ENCODE data around the gene KCNIP4. TPM values are rescaled to one million over a fixed set of nuclear protein-coding genes. Genes with fewer than 3 reads are reported as not detected.

The KCNIP4 gene
- total and polyA plus RNA-seq, 10 of the 15 experiments (the other 5 are each of a cell fraction or from before 2014, with no cell fraction given), result 0.03 to 0.23 (median 0.13) TPM; not detected in 7

- TF ChIP-seq BCLAF1 (IDR thresholded peaks at IDR 0.05), result no peak
- TF ChIP-seq ZBTB40 (IDR thresholded peaks at IDR 0.05; ENCODE audit: borderline replicate concordance), result no peak
Measured at GRCh38 chr4:21155367-21155766, 793.2 kb downstream of the KCNIP4 start (continued).

GRCh38 chr4:21139327-21139726, 809.2 kb downstream of the KCNIP4 start:
- no peak overlapping the region; the same call in 1 of the 2 replicates for H3K27ac ChIP-seq (ENCODE audit: control insufficient read depth, insufficient read depth)
- in situ Hi-C loops (cut with MboI), result no loop called here
- RAD21 ChIA-PET (ENCODE audit: unreplicated experiment), result no interaction called here
- no peaks in the 10 kb centered on the region for H3K27me3 ChIP-seq (replicated peaks in 1 of 2; ENCODE audit: control insufficient read depth in 2 of 2, insufficient read depth in 2 of 2, low read length in 1 of 2)
- FAIRE-seq, result no peak
- no peaks in the 10 kb centered on the region for H3K9me3 ChIP-seq (replicated peaks; ENCODE audit: control insufficient read depth, insufficient read depth, low read length)
- no peak overlapping the region for H3K9ac ChIP-seq (ENCODE audit: control insufficient read depth, insufficient read depth, low read length)
- 3% methylated on average over 4 of the region's 4 CpGs for WGBS (ENCODE audit: insufficient coverage, insufficient replicate concordance, low lambda C conversion rate, missing lambda C conversion rate)
- no peak overlapping the region for H2AFZ ChIP-seq (ENCODE audit: control insufficient read depth, low read depth, low read length)
- POLR2A ChIA-PET, result no interaction called here
- no peaks in the 10 kb centered on the region for H3K36me3 ChIP-seq (ENCODE audit: control insufficient read depth in 2 of 2, insufficient read depth in 2 of 2, low read length in 1 of 2)
- H3K4me2 ChIP-seq (ENCODE audit: control insufficient read depth, insufficient read depth), result 0 out of 2 replicates have a peak overlapping the region, but pooled peaks have one; percentile 14
- H4K20me1 ChIP-seq (ENCODE audit: control insufficient read depth, insufficient read depth), result no peaks in the 10 kb centered on the region
- no peak for DNase-seq (ENCODE audit: low read depth, low spot score)
- CTCF ChIA-PET, result interaction anchor here (0.7 to 1.1 kb wide), 4 partner anchors 15 to 1883 kb away, joined by 3 to 4 read pairs (median 3); no protein-coding TSS in a partner anchor
- no peak overlapping the region for H3K4me3 ChIP-seq
- H3K79me2 ChIP-seq (ENCODE audit: control insufficient read depth, insufficient read depth, low read length), result no peaks in the 10 kb centered on the region
- intact Hi-C loops (cut with micrococcal nuclease; ENCODE audit: unreplicated experiment), result no loop called here
- ATAC-seq, result no peak
- SMC1A ChIA-PET (ENCODE audit: uncharacterized antibody, unreplicated experiment), result interaction anchor here (0.9 kb wide), 1 partner anchor 366 kb away, joined by 5 read pairs; no protein-coding TSS in a partner anchor
- no TSS peak for BruUV-seq (replicated peaks)
- no peaks in the 10 kb centered on the region for H3K4me1 ChIP-seq (ENCODE audit: control insufficient read depth, insufficient read depth, low read length)
- TF ChIP-seq YY1 (IDR thresholded peaks at IDR 0.05; ENCODE audit: low read depth, low read length) (no peak), NBN (IDR thresholded peaks at IDR 0.05) (no peak), NRF1 (conservative IDR thresholded peaks at IDR 0.05; ENCODE audit: low read depth, low read length) (no peak), E4F1 (IDR thresholded peaks at IDR 0.05; ENCODE audit: borderline replicate concordance, partially characterized antibody) (no peak), ATF3 (IDR thresholded peaks at IDR 0.05; ENCODE audit: borderline replicate concordance, extremely low read depth, low read depth, low read length) (no peak), IKZF1 (conservative IDR thresholded peaks at IDR 0.05) (no peak), ETV6 (conservative IDR thresholded peaks at IDR 0.05 in 1 of 2, IDR thresholded peaks at IDR 0.05 in 1 of 2; ENCODE audit: borderline replicate concordance in 1 of 2, low read depth in 1 of 2) (no peak), SREBF2 (IDR thresholded peaks at IDR 0.05; ENCODE audit: low read length) (no peak), TAF1 (IDR thresholded peaks at IDR 0.05; ENCODE audit: borderline replicate concordance, low read depth, low read length) (no peak)

Data from GM12878 (cell line).